Ovary (tissue), 9 donors: Measurements from ENCODE around the gene PGLYRP2. TPM values are rescaled to one million over a fixed set of nuclear protein-coding genes. Genes with fewer than 3 reads are reported as not detected.

ENCODE experiments used
- DNase-seq, 5 donors: peaks; one replicate each; pipeline ENCODE4 v3.0.0-alpha.2; 2019 to 2020
- H3K27ac ChIP-seq, 2 donors: fragments of 200-600 bp; one replicate each; pipeline versions ENCODE4 v1.5.1 to v1.8.0; 2019 to 2022
- H3K27me3 ChIP-seq: fragments of 200-600 bp; one replicate; pipeline ENCODE4 v1.8.0; 2022
- H3K36me3 ChIP-seq: fragments of 200-600 bp; sonication (generic); one replicate; pipeline ENCODE4 v1.5.1; 2019
- H3K4me1 ChIP-seq: one replicate; pipeline ENCODE4 v1.8.1; 2013; ENCODE audit warnings: mild to moderate bottlenecking, moderate library complexity; ENCODE audit not compliant: insufficient read depth
- H3K4me3 ChIP-seq: fragments of 200-600 bp; sonication (generic); one replicate; pipeline ENCODE4 v1.5.1; 2017
- H3K9me3 ChIP-seq, 2 donors: fragments of 200-600 bp in 1 of 2; sonication (generic) in 1 of 2; one replicate each; pipeline versions ENCODE4 v1.5.1 to v1.8.1; 2013 to 2019; ENCODE audit warnings: mild to moderate bottlenecking in 1 of 2, moderate library complexity in 1 of 2
- EP300 ChIP-seq: sonication (generic); formaldehyde crosslinking; IDR thresholded peaks from one replicate; pipeline ENCODE4 v1.6.1; 2017; ENCODE audit warnings: antibody characterized with exemption
- POLR2A ChIP-seq: fragments of 450-650 bp; IDR thresholded peaks from one replicate; pipeline ENCODE4 v1.6.1; 2017; ENCODE audit warnings: antibody characterized with exemption, mild to moderate bottlenecking, moderate library complexity
- WGBS, 3 donors: extraction: QIAGEN DNeasy Blood & Tissue Kit in 1 of 3; methylation state at CpG; one replicate each; pipeline versions ENCODE4 v1.1.5 to v1.1.7; 2013 to 2017; 5-methylcytosine and 5-hydroxymethylcytosine counted together
- intact Hi-C, 4 donors: fragments of 100-400 bp; cut with DNase I; formaldehyde crosslinking; loops; one replicate each; pipeline versions ENCODE4 v1.11.0 to v1.15.1; 2022 to 2023
- polyA plus RNA-seq, 2 donors: library from polyadenylated mRNA; stranded (reverse); fragments of 200-250 nt in 1 of 2; fragments of 350-450 nt in 1 of 2; fragmentation: Illumina TruSeq in 1 of 2; extraction: RNeasy Lipid Tissue Mini Kit (QIAGEN cat#74804) in 1 of 2; gene quantifications; one replicate each; pipeline ENCODE4 v1.2.3, GENCODE V29; 2013 to 2014
- total RNA-seq, 7 donors: library from RNA; depleted of rRNA in 2 of 7; stranded (reverse); fragments of >200 nt in 2 of 7; fragmentation: NEBNext Ultra II Directional in 3 of 7; extraction: Animal tissue kit (Norgen Biotek cat#: 25700) in 3 of 7; gene quantifications; one replicate each; pipeline versions ENCODE4 v1.1.0 to v1.2.4, GENCODE V29; 2016 to 2023
- TF ChIP-seq, protein P1 (sequence below), 3 donors: fragments of 450-650 bp in 2 of 3; fragments of 200-600 bp in 1 of 3; IDR thresholded peaks; one replicate each; pipeline versions ENCODE4 v1.5.1 to v1.8.0; 2016 to 2022; ENCODE audit warnings: antibody characterized with exemption in 3 of 3, mild to moderate bottlenecking in 1 of 3
- donor health status: DM: no; HTN: no; CAD: no; lungs with moderate emphysema.
- donor health status: DM: no; HTN: no; CAD: no.
- donor health status: Bipolar disorder and iron deficiency.
- donor health status: DM: yes; HTN: yes; CAD: no.
- donor health status: DM: no; HTN: no; CAD: no.
- donor health status: DM: yes; HTN: yes; CAD: no.

Gene PGLYRP2
- total and polyA plus RNA-seq, 9 donors, result 0.28 TPM; not detected in 8

DNA sequence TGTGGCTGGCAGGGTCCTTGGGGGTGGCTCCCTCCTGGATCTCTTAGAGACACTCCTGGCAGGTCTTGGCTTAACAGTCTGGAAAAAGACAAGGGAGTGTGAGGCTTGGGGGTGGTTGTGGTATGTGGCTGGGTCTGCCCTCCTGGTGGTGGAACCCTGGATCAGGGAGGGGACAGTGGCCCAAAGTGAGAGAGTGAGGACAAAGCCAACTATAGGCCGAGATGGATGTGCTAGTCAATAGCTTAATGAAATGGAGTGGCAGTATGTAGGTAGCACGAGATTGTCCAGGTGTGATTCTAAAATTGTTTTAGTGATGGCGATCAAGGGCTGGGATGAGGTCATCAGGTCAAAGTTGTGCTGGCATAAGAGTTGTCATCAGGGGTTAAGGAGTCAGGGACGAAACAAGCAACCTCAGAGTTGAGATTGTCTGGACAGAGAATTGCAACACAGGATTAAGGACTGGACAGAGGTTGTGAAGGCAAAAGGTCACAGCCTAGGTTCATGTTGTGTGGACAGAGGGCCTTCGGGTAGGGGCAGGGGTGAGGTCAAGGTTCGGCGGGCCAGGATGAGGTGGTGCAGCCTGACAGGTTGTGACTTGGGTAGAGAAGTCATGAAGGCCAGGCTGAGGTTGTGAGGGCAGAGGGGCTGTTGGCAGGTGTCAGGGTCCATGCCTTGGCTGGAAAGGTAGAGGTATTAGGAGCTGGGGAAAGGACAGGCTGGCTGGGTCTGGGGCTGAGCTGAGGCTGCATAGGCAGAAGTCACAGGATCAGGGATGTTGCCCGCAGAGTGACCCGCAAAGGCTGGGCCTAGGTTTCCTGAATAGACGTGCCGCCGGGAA, 10.4 kb downstream of the PGLYRP2 start:
- no peaks in the 10 kb centered on the region for H3K9me3 ChIP-seq
- intact Hi-C loops, result loop anchor here in 1 of 4 donors (10.0 kb wide), 1 partner anchor 76 kb away; no protein-coding TSS in a partner anchor
- DNase-seq, result no peak
- TF ChIP-seq, protein P1, sequence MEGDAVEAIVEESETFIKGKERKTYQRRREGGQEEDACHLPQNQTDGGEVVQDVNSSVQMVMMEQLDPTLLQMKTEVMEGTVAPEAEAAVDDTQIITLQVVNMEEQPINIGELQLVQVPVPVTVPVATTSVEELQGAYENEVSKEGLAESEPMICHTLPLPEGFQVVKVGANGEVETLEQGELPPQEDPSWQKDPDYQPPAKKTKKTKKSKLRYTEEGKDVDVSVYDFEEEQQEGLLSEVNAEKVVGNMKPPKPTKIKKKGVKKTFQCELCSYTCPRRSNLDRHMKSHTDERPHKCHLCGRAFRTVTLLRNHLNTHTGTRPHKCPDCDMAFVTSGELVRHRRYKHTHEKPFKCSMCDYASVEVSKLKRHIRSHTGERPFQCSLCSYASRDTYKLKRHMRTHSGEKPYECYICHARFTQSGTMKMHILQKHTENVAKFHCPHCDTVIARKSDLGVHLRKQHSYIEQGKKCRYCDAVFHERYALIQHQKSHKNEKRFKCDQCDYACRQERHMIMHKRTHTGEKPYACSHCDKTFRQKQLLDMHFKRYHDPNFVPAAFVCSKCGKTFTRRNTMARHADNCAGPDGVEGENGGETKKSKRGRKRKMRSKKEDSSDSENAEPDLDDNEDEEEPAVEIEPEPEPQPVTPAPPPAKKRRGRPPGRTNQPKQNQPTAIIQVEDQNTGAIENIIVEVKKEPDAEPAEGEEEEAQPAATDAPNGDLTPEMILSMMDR (IDR thresholded peaks at IDR 0.05), result no peak
- H3K27me3 ChIP-seq, result no peaks in the 10 kb centered on the region
- H3K36me3 ChIP-seq, result no peaks in the 10 kb centered on the region
- H3K4me1 ChIP-seq, result no peaks in the 10 kb centered on the region
- no peak overlapping the region for H3K27ac ChIP-seq
- no peak overlapping the region for H3K4me3 ChIP-seq
- WGBS, 3 donors, result 52 to 54% (median 53%) methylated on average over 12 of the region's 12 CpGs

DNA sequence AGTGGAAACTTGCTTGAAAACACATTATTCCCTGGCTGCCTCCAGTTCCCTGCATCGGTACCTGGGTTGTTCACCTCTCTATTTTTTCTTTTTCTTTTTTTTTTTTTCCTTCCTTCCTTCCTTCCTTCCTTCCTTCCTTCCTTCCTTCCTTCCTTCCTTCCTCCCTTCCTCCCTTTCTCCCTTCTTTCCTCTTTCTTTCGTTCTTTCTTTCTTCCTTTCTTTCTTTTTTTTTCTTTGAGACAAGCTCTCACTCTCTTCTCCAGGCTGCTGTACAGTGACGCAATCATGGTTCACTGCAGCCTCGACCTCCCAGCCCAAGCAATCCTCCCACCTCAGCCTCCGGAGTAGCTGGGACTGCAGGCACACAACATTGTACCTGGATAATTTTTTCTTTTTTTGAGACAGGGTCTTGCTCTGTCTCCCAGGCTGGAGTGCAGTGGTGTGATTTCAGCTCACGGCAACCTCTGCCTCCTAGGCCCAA, 11.5 kb downstream of the PGLYRP2 start:
- no peaks in the 10 kb centered on the region for H3K4me1 ChIP-seq
- no peaks in the 10 kb centered on the region for H3K36me3 ChIP-seq
- TF ChIP-seq POLR2A (no peak), EP300 (no peak)
- TF ChIP-seq, protein P1 (IDR thresholded peaks at IDR 0.05), result no peak
- 68 to 75% (median 69%) methylated on average over 6 of the region's 6 CpGs for WGBS, 3 donors
- intact Hi-C loops, result loop anchor here in 1 of 4 donors (10.0 kb wide), 1 partner anchor 77 kb away; no protein-coding TSS in a partner anchor
- no peak overlapping the region for H3K27ac ChIP-seq
- no peak for DNase-seq
- no peaks in the 10 kb centered on the region for H3K27me3 ChIP-seq
- no peaks in the 10 kb centered on the region for H3K9me3 ChIP-seq
- H3K4me3 ChIP-seq, result no peak overlapping the region

DNA sequence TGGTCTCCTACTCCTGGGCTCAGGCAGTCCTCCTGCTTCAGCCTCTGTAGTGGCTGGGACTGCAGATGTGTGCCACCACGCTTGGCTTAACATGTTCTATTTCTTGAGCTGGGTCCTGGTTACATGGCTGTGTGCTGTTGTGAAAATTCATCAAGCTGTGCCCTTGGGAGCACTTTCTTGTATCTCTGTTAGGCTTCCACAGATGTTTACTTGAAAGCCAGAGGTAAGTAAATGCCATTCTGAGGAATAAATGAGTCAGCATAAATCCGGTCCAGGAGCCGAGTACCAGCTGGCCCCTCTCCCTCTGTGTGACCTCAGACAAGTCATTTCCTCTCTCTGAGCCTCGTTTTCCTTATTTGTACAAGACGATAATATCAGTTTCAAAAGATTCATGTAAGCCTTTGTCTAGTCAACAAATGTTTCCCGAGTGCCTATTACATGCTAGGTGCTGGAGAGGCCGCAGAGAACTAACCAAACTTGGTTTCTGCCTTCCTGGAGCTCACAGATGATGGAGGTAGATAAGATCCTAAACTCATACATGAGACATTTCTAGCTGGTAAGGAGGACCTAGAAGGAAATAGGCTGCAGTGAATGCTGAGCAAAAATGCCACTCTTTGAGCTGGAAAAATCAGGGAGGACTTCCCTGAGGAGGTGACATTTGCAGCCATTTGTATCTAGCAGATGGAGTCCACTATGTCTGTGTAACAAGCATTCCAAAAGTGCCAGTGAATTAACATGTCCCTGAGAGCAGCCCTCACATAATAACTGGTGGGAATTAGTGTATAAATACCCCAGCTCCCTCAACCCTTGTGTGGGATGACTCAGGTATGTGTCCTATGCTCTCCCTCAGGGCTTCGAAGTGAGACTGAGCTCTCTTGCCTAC, 12.2 kb downstream of the PGLYRP2 start:
- TF ChIP-seq, protein P1 (IDR thresholded peaks at IDR 0.05), result no peak
- no peak for TF ChIP-seq EP300
- TF ChIP-seq POLR2A, result no peak
- Histone ChIP-seq H3K27ac (no peak overlapping the region), H3K4me3 (no peak overlapping the region), H3K36me3 (no peaks in the 10 kb centered on the region), H3K9me3 (no peaks in the 10 kb centered on the region), H3K4me1 (no peaks in the 10 kb centered on the region), H3K27me3 (no peaks in the 10 kb centered on the region)
- 46 to 64% (median 46%) methylated on average over 8 of the region's 8 CpGs for WGBS, 3 donors
- intact Hi-C loops, result loop anchor here in 1 of 4 donors (10.0 kb wide), 1 partner anchor 78 kb away; no protein-coding TSS in a partner anchor
- no peak for DNase-seq
